GM21423 (cell line): ENCODE measurements around the gene TERB1.

ENCODE experiments used
- ATAC-seq: cut with Tn5 transposase; IDR thresholded peaks from one replicate; pipeline ENCODE4 v1.9.1; 2021; ENCODE audit warnings: mild to moderate bottlenecking, moderate library complexity; ENCODE audit not compliant: unreplicated experiment

The TERB1 gene

DNA sequence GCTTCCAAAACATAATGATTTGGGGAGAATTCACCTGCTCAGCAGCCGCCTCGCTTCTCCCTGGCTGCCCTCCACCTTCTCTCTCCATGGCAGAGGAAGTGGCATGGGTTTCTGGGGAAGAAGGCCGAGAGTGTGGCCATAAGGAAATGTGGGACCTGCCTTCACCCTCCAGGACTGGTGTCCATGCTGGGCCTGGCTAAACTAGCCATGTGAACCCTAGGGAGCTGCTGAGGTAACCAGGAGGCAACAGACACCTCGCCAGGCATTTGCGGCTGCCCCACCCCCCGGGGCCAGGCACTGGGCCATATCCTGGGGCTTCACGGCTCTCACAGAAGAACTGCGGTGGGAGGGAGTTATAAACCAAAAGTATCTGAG, 94.9 kb downstream of the TERB1 start:
- ATAC-seq, result no peak

DNA sequence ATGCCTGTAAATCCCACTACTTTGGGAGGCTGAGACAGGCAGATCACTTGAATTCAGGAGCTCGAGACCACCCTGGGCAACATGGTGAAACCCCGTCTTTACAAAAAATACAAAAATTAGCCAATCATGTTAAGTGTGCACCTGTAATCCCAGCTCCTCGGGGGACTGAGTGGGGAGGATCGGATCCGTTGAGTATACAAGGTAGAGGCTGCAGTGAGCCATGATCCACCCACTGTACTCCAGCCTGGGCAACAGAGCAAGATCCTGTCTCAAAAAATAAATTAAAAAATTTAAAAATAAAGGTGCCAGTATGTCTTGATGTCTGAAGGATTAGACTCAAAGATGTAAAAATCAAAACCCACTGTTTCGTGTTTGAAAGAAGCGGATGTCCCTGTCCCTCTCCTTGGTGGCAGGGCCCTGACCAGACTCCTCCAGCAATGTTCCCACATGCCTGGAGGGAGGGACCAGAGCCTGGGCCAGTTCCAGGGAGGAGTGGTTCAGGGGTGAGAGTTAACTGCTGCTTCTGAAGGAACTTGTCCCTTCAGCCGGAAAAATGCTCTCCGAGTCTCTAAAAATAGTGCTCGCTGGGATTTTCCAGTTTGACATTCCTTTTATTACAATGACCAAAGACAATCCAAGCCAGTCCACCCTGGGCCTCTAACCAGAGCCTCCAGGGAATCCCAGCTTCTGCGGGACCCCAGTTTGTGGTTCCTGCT, 95.4 kb downstream of the TERB1 start:
- ATAC-seq, result no peak
